CD4-positive, alpha-beta T cell treated with Interleukin-4 for 4 hours (primary cell): ENCODE measurements around the gene GPI.
A peak's percentile ranks its signal among the peaks of the same experiment; 100 is the strongest.

Experiments
- DNase-seq: peaks from one replicate; pipeline ENCODE4 v3.0.0-alpha.2; 2020

Gene GPI

GRCh38 chr19:34408411-34408810 lies 43.4 kb downstream of the GPI start:
- no peak for DNase-seq

DNA sequence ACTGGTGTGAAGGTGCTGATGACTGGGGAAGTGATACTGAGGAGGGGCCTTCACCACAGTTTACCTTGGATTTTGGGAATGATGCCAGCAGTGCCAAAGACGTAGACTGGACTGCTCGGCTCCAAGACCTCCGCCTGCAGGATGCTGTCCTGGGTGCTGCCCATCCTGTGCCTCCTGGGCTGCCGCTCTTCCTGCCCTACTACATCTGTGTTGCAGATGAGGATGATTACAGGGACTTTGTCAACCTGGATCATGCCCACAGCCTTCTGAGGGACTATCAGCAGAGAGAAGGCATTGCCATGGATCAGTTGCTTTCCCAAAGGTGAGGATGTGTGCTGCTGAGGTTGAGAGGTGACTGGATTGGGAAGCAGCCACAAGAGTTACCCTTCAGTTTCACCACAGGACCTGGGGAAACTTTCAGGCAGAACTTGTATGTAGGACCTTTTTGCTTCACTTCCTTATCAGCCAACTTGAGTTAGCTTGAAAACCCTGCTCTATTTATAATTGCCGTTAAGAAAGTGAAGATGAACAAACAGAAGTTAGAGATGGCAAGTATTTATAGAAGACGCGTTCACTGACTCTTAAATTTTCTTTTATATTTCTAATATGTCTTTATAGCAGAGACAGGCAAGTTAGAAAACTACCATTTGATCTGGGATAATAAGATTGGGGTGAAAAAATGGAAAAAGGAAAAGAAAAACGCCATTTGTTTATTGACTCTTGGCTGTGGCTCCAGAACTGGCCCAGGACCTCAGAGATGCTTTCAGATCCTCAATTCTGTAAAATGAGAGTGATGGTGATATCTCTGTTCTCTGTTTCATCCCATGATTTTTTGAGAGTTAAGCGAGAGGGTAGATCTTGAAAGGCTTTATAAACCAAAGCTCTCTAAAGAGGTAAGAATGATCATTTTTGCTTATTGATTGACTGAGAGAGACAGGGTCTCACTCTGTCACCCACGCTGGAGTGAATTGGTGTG lies 44.5 kb downstream of the GPI start:
- no peak for DNase-seq

- no peak for DNase-seq
Measured at GRCh38 chr19:34411216-34411615, 46.2 kb downstream of the GPI start.

DNA sequence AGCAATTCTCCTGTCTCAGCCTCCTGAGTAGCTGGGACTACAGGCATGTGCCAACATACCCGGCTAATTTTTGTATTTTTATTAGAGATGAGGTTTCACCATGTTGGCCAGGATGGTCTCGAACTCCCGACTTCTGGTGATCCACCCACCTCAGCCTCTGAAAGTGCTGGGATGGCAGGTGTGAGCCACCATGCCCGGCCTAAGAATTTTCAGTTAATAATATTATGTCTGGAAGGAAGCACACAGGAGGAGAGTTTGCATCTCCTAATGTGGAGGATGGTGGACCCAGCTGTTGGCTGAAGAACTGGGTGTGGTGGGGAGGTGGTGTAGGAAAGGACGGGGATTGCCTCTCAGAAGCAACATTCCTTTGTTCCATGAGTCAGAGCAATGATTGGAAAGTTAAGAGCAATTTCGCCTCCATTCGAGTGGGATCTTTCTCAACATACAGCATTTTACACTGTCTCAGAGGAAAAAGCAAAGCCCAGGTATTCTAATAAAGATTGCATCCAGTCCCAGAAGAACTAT lies 51.1 kb downstream of the GPI start:
- no peak for DNase-seq

GRCh38 chr19:34418300-34418699 lies 53.3 kb downstream of the GPI start:
- no peak for DNase-seq

GRCh38 chr19:34426096-34426661 lies 61.2 kb downstream of the GPI start:
- no peak for DNase-seq

- peak; percentile 24 for DNase-seq
Measured at GRCh38 chr19:34428549-34429285, 63.7 kb downstream of the GPI start.

GRCh38 chr19:34429553-34429952 lies 64.6 kb downstream of the GPI start:
- no peak for DNase-seq

DNA sequence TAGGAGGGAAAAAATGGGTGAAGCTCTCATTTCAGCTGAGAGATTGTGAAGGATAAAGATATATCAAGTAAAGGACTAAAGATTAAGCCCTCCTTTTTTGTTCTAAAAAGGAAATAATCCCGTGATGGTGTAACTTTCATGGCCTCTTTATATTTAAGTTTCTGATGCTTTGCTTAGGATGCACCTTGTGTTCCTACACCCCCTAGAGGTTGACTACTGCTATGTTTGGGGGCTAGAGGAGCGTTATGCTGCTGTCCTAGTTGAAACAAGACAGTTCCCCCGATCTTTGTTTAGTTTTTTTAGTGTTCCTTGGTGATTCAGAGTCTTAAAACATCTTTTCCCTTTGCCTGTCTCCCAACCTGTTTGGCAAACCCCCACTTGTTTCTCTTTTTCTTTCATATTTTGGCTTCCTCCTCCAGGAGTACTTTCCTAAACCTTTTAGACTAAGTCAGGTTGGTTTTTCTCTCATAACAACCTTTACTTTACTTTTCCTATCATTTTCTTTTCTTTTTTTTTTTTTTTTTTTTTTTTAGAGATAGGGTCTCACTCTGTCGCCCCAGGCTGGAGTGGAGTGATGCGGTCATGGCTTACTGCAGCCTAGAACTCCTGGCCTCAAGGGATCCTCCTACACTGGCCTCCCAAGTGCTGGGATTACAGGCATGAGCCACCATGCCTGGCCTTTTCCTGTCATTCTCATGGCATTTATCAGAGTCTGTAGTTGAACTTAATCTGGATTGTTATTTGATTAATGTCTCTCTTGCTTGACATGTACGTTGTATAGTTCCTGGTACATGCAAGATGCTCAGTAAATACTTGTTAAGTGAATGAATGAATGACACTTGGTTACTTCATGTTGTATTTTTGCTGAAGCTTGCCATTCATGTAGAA lies 66.0 kb downstream of the GPI start:
- peak; percentile 73 for DNase-seq

- no peak for DNase-seq
Measured at GRCh38 chr19:34431681-34432402, 66.8 kb downstream of the GPI start.

- DNase-seq: no peak
Measured at GRCh38 chr19:34432797-34433196, 67.8 kb downstream of the GPI start.

- DNase-seq: no peak
Measured at GRCh38 chr19:34436716-34437115, 71.7 kb downstream of the GPI start.

GRCh38 chr19:34448191-34448590 lies 83.2 kb downstream of the GPI start:
- DNase-seq: no peak
